A549 (cell line): ENCODE data around the gene RNU6-7.

Source experiments
- CHD2 ChIP-seq: fragments of 150-350 bp; IDR thresholded peaks from 2 replicates; pipeline ENCODE4 v1.6.1; 2014; ENCODE audit warnings: low read length; ENCODE audit not compliant: partially characterized antibody
- EHF ChIP-seq: fragments of 250-450 bp; sonication (Bioruptor Pico); IDR thresholded peaks from 2 replicates; pipeline ENCODE4 v1.5.0; 2020; ENCODE audit warnings: mild to moderate bottlenecking
- HDAC2 ChIP-seq: fragments of 200-600 bp; sonication (generic); IDR thresholded peaks from 2 replicates; pipeline ENCODE4 v1.6.1; 2016
- POLR2A ChIP-seq: IDR thresholded peaks from 2 replicates; pipeline ENCODE4 v1.6.1; 2012; ENCODE audit warnings: mild to moderate bottlenecking, low read length
- RFX5 ChIP-seq: fragments of 450-650 bp; IDR thresholded peaks from 2 replicates; pipeline ENCODE4 v1.7.1; 2014; ENCODE audit warnings: antibody characterized with exemption, mild to moderate bottlenecking, moderate library complexity
- TF ChIP-seq, protein P1 (sequence below): fragments of >200 bp; sonication (Bioruptor Twin); formaldehyde crosslinking; IDR thresholded peaks from 3 replicates; pipeline ENCODE4 v1.5.1; 2016
- TF ChIP-seq, protein P2 (sequence below): IDR thresholded peaks from 2 replicates; pipeline ENCODE4 v1.6.1; 2012

DNA sequence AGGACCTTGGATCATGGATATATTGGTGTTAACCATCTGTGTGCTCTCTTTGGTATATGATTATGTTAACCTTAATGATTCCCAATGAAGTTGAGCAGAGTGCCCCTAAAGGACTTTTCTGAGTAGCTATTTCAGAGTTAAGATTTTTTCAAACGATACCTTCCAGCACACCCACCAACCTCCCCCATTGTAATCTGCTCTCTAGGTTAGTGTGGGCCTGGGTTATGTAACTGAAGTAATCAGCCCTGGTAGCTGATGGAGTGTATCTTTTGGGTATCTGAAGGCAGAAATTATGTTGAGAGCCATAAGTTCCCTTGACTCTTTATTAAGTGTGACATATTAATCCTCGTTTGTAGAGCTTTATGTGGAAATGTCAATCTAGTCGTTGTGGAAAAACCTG is 48.8 kb downstream of the RNU6-7 start:
- TF ChIP-seq, protein P1, sequence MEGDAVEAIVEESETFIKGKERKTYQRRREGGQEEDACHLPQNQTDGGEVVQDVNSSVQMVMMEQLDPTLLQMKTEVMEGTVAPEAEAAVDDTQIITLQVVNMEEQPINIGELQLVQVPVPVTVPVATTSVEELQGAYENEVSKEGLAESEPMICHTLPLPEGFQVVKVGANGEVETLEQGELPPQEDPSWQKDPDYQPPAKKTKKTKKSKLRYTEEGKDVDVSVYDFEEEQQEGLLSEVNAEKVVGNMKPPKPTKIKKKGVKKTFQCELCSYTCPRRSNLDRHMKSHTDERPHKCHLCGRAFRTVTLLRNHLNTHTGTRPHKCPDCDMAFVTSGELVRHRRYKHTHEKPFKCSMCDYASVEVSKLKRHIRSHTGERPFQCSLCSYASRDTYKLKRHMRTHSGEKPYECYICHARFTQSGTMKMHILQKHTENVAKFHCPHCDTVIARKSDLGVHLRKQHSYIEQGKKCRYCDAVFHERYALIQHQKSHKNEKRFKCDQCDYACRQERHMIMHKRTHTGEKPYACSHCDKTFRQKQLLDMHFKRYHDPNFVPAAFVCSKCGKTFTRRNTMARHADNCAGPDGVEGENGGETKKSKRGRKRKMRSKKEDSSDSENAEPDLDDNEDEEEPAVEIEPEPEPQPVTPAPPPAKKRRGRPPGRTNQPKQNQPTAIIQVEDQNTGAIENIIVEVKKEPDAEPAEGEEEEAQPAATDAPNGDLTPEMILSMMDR = no peak
- TF ChIP-seq CHD2 (no peak), HDAC2 (no peak), POLR2A (no peak), EHF (CRISPR knock-in tag) (no peak), RFX5 (no peak)
- TF ChIP-seq, protein P2, sequence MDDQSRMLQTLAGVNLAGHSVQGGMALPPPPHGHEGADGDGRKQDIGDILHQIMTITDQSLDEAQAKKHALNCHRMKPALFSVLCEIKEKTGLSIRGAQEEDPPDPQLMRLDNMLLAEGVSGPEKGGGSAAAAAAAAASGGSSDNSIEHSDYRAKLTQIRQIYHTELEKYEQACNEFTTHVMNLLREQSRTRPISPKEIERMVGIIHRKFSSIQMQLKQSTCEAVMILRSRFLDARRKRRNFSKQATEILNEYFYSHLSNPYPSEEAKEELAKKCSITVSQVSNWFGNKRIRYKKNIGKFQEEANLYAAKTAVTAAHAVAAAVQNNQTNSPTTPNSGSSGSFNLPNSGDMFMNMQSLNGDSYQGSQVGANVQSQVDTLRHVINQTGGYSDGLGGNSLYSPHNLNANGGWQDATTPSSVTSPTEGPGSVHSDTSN = no peak
